SU-DHL-6 (cell line): Measurements from ENCODE around the gene MTHFD1.

Source experiments
- EZH2phosphoT487 ChIP-seq: fragments of 200-600 bp; sonication (generic), shearing (Covaris generic); conservative IDR thresholded peaks from 2 replicates; pipeline ENCODE4 v1.6.1; 2018; ENCODE audit warnings: mild to moderate bottlenecking, antibody characterized with exemption, low read length, moderate library complexity, mixed read lengths
- TF ChIP-seq, protein P1 (sequence below): fragments of 200-600 bp; sonication (generic); IDR thresholded peaks from one replicate; pipeline ENCODE4 v1.5.1; 2017; ENCODE audit warnings: antibody characterized with exemption, mild to moderate bottlenecking, low read length, moderate library complexity; ENCODE audit not compliant: insufficient read depth, poor library complexity, severe bottlenecking

DNA sequence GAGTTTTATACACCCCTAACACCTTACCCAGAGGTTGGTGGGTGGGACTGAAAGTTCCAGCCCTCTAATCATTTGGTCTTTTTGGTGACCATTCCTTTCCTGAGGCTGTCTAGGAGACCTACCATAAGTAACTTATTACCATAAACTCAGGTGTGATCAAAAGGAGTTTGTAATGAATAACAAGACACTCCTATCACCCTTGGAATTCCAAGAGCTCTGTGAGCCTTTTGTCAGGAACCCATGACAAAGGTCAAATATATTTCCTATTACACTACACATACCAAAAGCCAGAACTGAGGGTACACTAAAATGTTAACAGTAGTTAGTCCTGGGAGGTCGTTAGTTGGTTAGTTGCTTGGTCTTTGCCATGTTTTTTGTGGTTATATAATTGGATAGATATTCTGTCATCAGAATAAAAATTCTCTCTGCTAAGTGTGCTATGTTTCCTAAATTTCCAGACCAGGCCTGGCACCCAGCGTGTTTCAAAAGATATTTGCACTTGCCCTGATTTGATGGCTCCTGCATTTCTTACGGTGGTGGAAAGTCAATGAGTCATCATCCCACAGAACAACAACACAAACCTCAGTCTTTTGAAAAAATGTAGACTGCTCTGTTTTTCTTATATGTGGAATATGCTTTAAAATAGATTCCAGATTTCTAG is 50.2 kb downstream of the MTHFD1 start:
- TF ChIP-seq, protein P1, sequence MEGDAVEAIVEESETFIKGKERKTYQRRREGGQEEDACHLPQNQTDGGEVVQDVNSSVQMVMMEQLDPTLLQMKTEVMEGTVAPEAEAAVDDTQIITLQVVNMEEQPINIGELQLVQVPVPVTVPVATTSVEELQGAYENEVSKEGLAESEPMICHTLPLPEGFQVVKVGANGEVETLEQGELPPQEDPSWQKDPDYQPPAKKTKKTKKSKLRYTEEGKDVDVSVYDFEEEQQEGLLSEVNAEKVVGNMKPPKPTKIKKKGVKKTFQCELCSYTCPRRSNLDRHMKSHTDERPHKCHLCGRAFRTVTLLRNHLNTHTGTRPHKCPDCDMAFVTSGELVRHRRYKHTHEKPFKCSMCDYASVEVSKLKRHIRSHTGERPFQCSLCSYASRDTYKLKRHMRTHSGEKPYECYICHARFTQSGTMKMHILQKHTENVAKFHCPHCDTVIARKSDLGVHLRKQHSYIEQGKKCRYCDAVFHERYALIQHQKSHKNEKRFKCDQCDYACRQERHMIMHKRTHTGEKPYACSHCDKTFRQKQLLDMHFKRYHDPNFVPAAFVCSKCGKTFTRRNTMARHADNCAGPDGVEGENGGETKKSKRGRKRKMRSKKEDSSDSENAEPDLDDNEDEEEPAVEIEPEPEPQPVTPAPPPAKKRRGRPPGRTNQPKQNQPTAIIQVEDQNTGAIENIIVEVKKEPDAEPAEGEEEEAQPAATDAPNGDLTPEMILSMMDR, result no peak
- TF ChIP-seq EZH2phosphoT487, result no peak
